Measurements from ENCODE around the gene RBM7. TPM values are rescaled to one million over a fixed set of nuclear protein-coding genes. Genes with fewer than 3 reads are reported as not detected.

RBM7 gene
- total RNA-seq, 2 experiments from 2014 or later = 36.5 to 46.3 TPM

- peak overlapping the region; percentile 97 for H3K27ac Mint-ChIP-seq
- POLR2A ChIA-PET = interaction anchor here (1.2 to 1.3 kb wide), 2 partner anchors 11 to 526 kb away, joined by 3 read pairs; no protein-coding TSS in a partner anchor
- H3K9me3 Mint-ChIP-seq = no peaks in the 10 kb centered on the region
- CTCF ChIA-PET = no interaction called here
- peaks cover 58% of the 10 kb centered on the region for H3K36me3 Mint-ChIP-seq (ENCODE audit: low read depth)
- H3K4me1 Mint-ChIP-seq = peaks cover 50% of the 10 kb centered on the region
- H3K4me3 Mint-ChIP-seq = peak overlapping the region; percentile 95
- no peak for DNase-seq
- no peaks in the 10 kb centered on the region for H3K27me3 Mint-ChIP-seq
These were observed 845 bp downstream of the RBM7 start for GRCh38 chr11:114401311-114401710.

- CTCF ChIA-PET = no interaction called here
- Mint-ChIP-seq H3K4me3 (no peak overlapping the region), H3K36me3 (ENCODE audit: low read depth) (peaks cover 41% of the 10 kb centered on the region), H3K9me3 (no peaks in the 10 kb centered on the region), H3K27ac (no peak overlapping the region), H3K27me3 (no peaks in the 10 kb centered on the region), H3K4me1 (no peaks in the 10 kb centered on the region)
- POLR2A ChIA-PET = interaction anchor here (1.0 kb wide), 1 partner anchor 11 kb away, joined by 3 read pairs; no protein-coding TSS in a partner anchor
- DNase-seq = no peak
These were observed 12.5 kb downstream of the RBM7 start for GRCh38 chr11:114412946-114413345.

- Mint-ChIP-seq H3K9me3 (no peaks in the 10 kb centered on the region), H3K27ac (no peak overlapping the region), H3K36me3 (ENCODE audit: low read depth) (peaks cover 36% of the 10 kb centered on the region), H3K4me3 (no peak overlapping the region), H3K4me1 (no peaks in the 10 kb centered on the region), H3K27me3 (no peaks in the 10 kb centered on the region)
- CTCF ChIA-PET = no interaction called here
- POLR2A ChIA-PET = no interaction called here
- DNase-seq = no peak
These were observed 13.5 kb downstream of the RBM7 start for GRCh38 chr11:114413958-114414357.

GRCh38 chr11:114416441-114416961 lies 16.0 kb downstream of the RBM7 start:
- DNase-seq = no peak
- CTCF ChIA-PET = interaction anchor here (0.8 to 1.4 kb wide), 2 partner anchors 9 to 23 kb away, joined by 3 read pairs; partner anchors contain the start of gene REXO2
- no peaks in the 10 kb centered on the region for H3K4me1 Mint-ChIP-seq
- POLR2A ChIA-PET = interaction anchor here (0.6 kb wide), 1 partner anchor 56 kb away, joined by 3 read pairs; no protein-coding TSS in a partner anchor
- H3K27ac Mint-ChIP-seq = no peak overlapping the region
- H3K9me3 Mint-ChIP-seq = no peaks in the 10 kb centered on the region
- H3K36me3 Mint-ChIP-seq (ENCODE audit: low read depth) = peaks cover 18% of the 10 kb centered on the region
- no peaks in the 10 kb centered on the region for H3K27me3 Mint-ChIP-seq
- no peak overlapping the region for H3K4me3 Mint-ChIP-seq

GRCh38 chr11:114426280-114426679 lies 25.8 kb downstream of the RBM7 start:
- no peaks in the 10 kb centered on the region for H3K27me3 Mint-ChIP-seq
- ChIA-PET CTCF (no interaction called here), POLR2A (no interaction called here)
- H3K9me3 Mint-ChIP-seq = no peaks in the 10 kb centered on the region
- no peak overlapping the region for H3K4me3 Mint-ChIP-seq
- DNase-seq = no peak
- H3K27ac Mint-ChIP-seq = no peak overlapping the region
- peaks cover 5% of the 10 kb centered on the region for H3K4me1 Mint-ChIP-seq
- peaks cover 3% of the 10 kb centered on the region for H3K36me3 Mint-ChIP-seq (ENCODE audit: low read depth)

- DNase-seq = no peak
- ChIA-PET CTCF (no interaction called here), POLR2A (interaction anchor here (1.0 kb wide), 1 partner anchor 30 kb away, joined by 3 read pairs; the partner anchor contains the start of gene RBM7)
- Mint-ChIP-seq H3K4me1 (peaks cover 5% of the 10 kb centered on the region), H3K4me3 (no peak overlapping the region), H3K27ac (no peak overlapping the region), H3K27me3 (no peaks in the 10 kb centered on the region), H3K36me3 (ENCODE audit: low read depth) (no peaks in the 10 kb centered on the region), H3K9me3 (no peaks in the 10 kb centered on the region)
These were observed 29.8 kb downstream of the RBM7 start for GRCh38 chr11:114430290-114430689.

- Mint-ChIP-seq H3K27ac (no peak overlapping the region), H3K9me3 (no peaks in the 10 kb centered on the region), H3K27me3 (no peaks in the 10 kb centered on the region), H3K4me1 (peaks cover 6% of the 10 kb centered on the region), H3K4me3 (no peak overlapping the region), H3K36me3 (ENCODE audit: low read depth) (no peaks in the 10 kb centered on the region)
- POLR2A ChIA-PET = no interaction called here
- CTCF ChIA-PET = interaction anchor here (0.5 kb wide), 1 partner anchor 22 kb away, joined by 4 read pairs; no protein-coding TSS in a partner anchor
- no peak for DNase-seq
These were observed 32.4 kb downstream of the RBM7 start for GRCh38 chr11:114432893-114433292.

- no peak overlapping the region for H3K27ac Mint-ChIP-seq
- no peak for DNase-seq
- POLR2A ChIA-PET = no interaction called here
- H3K27me3 Mint-ChIP-seq = no peaks in the 10 kb centered on the region
- no peaks in the 10 kb centered on the region for H3K36me3 Mint-ChIP-seq (ENCODE audit: low read depth)
- CTCF ChIA-PET = no interaction called here
- H3K4me1 Mint-ChIP-seq = peaks cover 10% of the 10 kb centered on the region
- H3K4me3 Mint-ChIP-seq = no peak overlapping the region
- no peaks in the 10 kb centered on the region for H3K9me3 Mint-ChIP-seq
These were observed 32.9 kb downstream of the RBM7 start for GRCh38 chr11:114433376-114433775.

- Mint-ChIP-seq H3K9me3 (no peaks in the 10 kb centered on the region), H3K4me1 (peaks cover 34% of the 10 kb centered on the region), H3K4me3 (no peak overlapping the region), H3K27me3 (no peaks in the 10 kb centered on the region), H3K36me3 (ENCODE audit: low read depth) (peaks cover 22% of the 10 kb centered on the region), H3K27ac (no peak overlapping the region)
- ChIA-PET POLR2A (interaction anchor here (0.7 to 2.6 kb wide), 3 partner anchors 36 to 40 kb away, joined by 3 to 31 read pairs (median 3); partner anchors contain the start of genes C11orf71 and RBM7), CTCF (interaction anchor here (0.7 to 1.6 kb wide), 3 partner anchors 38 to 265 kb away, joined by 3 read pairs; partner anchors contain the start of genes C11orf71 and RBM7)
- DNase-seq = no peak
These were observed 37.8 kb downstream of the RBM7 start for GRCh38 chr11:114438303-114438702.

GRCh38 chr11:114439229-114440120 lies 39.0 kb downstream of the RBM7 start, which contains the start of gene REXO2:
Gene REXO2 (plus strand): TSS chr11:114439467. CDS start chr11:114439529, 62 bp downstream.
- no peaks in the 10 kb centered on the region for H3K27me3 Mint-ChIP-seq

GRCh38 chr11:114440121-114440860 lies 39.8 kb downstream of the RBM7 start:
- POLR2A ChIA-PET = interaction anchor here (1.4 to 2.6 kb wide), 2 partner anchors 10 to 40 kb away, joined by 4 to 31 read pairs; partner anchors contain the start of genes C11orf71 and RBM7
- Mint-ChIP-seq H3K4me3 (peak overlapping the region; percentile 93), H3K9me3 (no peaks in the 10 kb centered on the region), H3K27ac (peak overlapping the region; percentile 79), H3K4me1 (peaks cover 34% of the 10 kb centered on the region), H3K36me3 (ENCODE audit: low read depth) (peaks cover 41% of the 10 kb centered on the region), H3K27me3 (no peaks in the 10 kb centered on the region)
- DNase-seq = no peak
- CTCF ChIA-PET = no interaction called here

More at GRCh38 chr11:114439229-114440120, 39.0 kb downstream of the RBM7 start, which contains the start of gene REXO2:
- Mint-ChIP-seq H3K9me3 (no peaks in the 10 kb centered on the region), H3K4me3 (peak within 1 kb of the TSS; percentile 93), H3K4me1 (peaks cover 34% of the 10 kb centered on the region), H3K27ac (peak within 1 kb of the TSS; percentile 79), H3K36me3 (ENCODE audit: low read depth) (peaks cover 34% of the 10 kb centered on the region)
- POLR2A ChIA-PET = interaction anchor here (0.7 to 2.6 kb wide), 4 partner anchors 10 to 41 kb away, joined by 3 to 31 read pairs (median 4); partner anchors contain the start of genes C11orf71 and RBM7
- peak; percentile 96 for DNase-seq
- CTCF ChIA-PET = interaction anchor here (0.7 to 1.6 kb wide), 4 partner anchors 23 to 264 kb away, joined by 3 read pairs; partner anchors contain the start of genes C11orf71 and RBM7

GRCh38 chr11:114440971-114441763 lies 40.7 kb downstream of the RBM7 start:
- DNase-seq = no peak
- POLR2A ChIA-PET = interaction anchor here (1.4 to 2.6 kb wide), 2 partner anchors 9 to 41 kb away, joined by 4 to 31 read pairs; partner anchors contain the start of genes C11orf71 and RBM7
- H3K36me3 Mint-ChIP-seq (ENCODE audit: low read depth) = peaks cover 48% of the 10 kb centered on the region
- H3K27ac Mint-ChIP-seq = no peak overlapping the region
- no peaks in the 10 kb centered on the region for H3K9me3 Mint-ChIP-seq
- no peaks in the 10 kb centered on the region for H3K27me3 Mint-ChIP-seq
- H3K4me3 Mint-ChIP-seq = peak overlapping the region; percentile 45
- CTCF ChIA-PET = no interaction called here
- H3K4me1 Mint-ChIP-seq = peaks cover 34% of the 10 kb centered on the region
